ENCODE measurements around the gene KCNJ4.

- TF ChIP-seq EZH2 (IDR thresholded peaks at IDR 0.05; ENCODE audit: low read length, unreplicated experiment) (no peak), EZH2phosphoT487 (IDR thresholded peaks at IDR 0.05; ENCODE audit: borderline replicate concordance, low read length) (no peak)
- TF ChIP-seq, protein P1, sequence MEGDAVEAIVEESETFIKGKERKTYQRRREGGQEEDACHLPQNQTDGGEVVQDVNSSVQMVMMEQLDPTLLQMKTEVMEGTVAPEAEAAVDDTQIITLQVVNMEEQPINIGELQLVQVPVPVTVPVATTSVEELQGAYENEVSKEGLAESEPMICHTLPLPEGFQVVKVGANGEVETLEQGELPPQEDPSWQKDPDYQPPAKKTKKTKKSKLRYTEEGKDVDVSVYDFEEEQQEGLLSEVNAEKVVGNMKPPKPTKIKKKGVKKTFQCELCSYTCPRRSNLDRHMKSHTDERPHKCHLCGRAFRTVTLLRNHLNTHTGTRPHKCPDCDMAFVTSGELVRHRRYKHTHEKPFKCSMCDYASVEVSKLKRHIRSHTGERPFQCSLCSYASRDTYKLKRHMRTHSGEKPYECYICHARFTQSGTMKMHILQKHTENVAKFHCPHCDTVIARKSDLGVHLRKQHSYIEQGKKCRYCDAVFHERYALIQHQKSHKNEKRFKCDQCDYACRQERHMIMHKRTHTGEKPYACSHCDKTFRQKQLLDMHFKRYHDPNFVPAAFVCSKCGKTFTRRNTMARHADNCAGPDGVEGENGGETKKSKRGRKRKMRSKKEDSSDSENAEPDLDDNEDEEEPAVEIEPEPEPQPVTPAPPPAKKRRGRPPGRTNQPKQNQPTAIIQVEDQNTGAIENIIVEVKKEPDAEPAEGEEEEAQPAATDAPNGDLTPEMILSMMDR (conservative IDR thresholded peaks at IDR 0.05; ENCODE audit: low read depth, low read length), result no peak
Measured at GRCh38 chr22:38484244-38484643, 29.2 kb upstream of the KCNJ4 start.
